OCI-LY7 (cell line): ENCODE data around the gene ZNF532.

Source experiments
- EZH2phosphoT487 ChIP-seq: fragments of 200-600 bp; sonication (generic); IDR thresholded peaks from 2 replicates; pipeline ENCODE4 v1.6.1; 2018; ENCODE audit warnings: low read depth, borderline replicate concordance, mild to moderate bottlenecking, mixed run types, antibody characterized with exemption, low read length, moderate library complexity, mixed read lengths
- TF ChIP-seq, protein P1 (sequence below): fragments of 200-600 bp; sonication (generic); conservative IDR thresholded peaks from 2 replicates; pipeline ENCODE4 v1.5.1; 2014; ENCODE audit warnings: mild to moderate bottlenecking, antibody characterized with exemption, low read length, moderate library complexity, mixed read lengths

DNA sequence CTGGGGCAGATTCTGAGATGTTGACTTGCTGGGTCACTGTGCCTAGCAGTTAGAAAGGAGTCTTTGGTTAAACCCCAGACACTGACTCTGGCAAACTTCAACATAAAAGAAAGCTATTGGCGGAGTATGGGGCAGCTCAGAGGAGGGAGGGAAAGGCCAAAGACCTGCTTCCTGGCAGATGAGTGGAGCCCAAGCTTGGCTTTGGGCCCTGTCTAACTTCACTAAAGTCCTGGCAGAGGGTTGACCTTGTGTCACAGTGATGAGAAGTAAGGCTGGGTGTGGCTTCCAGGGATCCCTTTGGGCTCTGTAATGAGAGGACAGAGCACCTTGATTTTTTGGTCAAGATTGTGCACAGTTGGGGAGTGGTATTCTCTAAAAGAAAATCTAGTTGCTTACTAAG lies 145.2 kb downstream of the ZNF532 start:
- TF ChIP-seq, protein P1, sequence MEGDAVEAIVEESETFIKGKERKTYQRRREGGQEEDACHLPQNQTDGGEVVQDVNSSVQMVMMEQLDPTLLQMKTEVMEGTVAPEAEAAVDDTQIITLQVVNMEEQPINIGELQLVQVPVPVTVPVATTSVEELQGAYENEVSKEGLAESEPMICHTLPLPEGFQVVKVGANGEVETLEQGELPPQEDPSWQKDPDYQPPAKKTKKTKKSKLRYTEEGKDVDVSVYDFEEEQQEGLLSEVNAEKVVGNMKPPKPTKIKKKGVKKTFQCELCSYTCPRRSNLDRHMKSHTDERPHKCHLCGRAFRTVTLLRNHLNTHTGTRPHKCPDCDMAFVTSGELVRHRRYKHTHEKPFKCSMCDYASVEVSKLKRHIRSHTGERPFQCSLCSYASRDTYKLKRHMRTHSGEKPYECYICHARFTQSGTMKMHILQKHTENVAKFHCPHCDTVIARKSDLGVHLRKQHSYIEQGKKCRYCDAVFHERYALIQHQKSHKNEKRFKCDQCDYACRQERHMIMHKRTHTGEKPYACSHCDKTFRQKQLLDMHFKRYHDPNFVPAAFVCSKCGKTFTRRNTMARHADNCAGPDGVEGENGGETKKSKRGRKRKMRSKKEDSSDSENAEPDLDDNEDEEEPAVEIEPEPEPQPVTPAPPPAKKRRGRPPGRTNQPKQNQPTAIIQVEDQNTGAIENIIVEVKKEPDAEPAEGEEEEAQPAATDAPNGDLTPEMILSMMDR: no peak
- TF ChIP-seq EZH2phosphoT487: no peak
